Cardiac muscle cell (in vitro differentiated cells and primary cell): ENCODE data around the gene GID8. TPM values are rescaled to one million over a fixed set of nuclear protein-coding genes. Genes with fewer than 3 reads are reported as not detected.

Experiments used
- DNase-seq, 2 donors: peaks; one replicate each; pipeline versions ENCODE4 v3.0.0 to v3.0.0-alpha.2; 2010 to 2017; ENCODE audit warnings: low read depth in 1 of 2, low spot score in 1 of 2
- H3K27ac ChIP-seq: fragments of 200-600 bp; sonication (generic); 2 replicates; pipeline ENCODE4 v1.5.1; 2016
- H3K27me3 ChIP-seq: fragments of 200-600 bp; sonication (generic); 2 replicates; pipeline ENCODE4 v1.6.0; 2016; ENCODE audit warnings: control low read depth
- H3K36me3 ChIP-seq: fragments of 200-600 bp; sonication (generic); 2 replicates; pipeline ENCODE4 v1.5.1; 2016; ENCODE audit warnings: control low read depth
- H3K4me1 ChIP-seq: fragments of 200-600 bp; sonication (generic); 2 replicates; pipeline ENCODE4 v1.8.1; 2017; ENCODE audit warnings: low read depth, mild to moderate bottlenecking, mixed run types
- H3K4me3 ChIP-seq: fragments of 200-600 bp; sonication (generic); 2 replicates; pipeline ENCODE4 v1.5.1; 2016; ENCODE audit warnings: mild to moderate bottlenecking
- H3K9me3 ChIP-seq: fragments of 200-600 bp; sonication (generic); 2 replicates; pipeline ENCODE4 v1.5.1; 2017; ENCODE audit warnings: low read depth, mild to moderate bottlenecking, control low read depth
- CTCF ChIP-seq: IDR thresholded peaks from 2 replicates; pipeline ENCODE4 v1.5.1; 2012; ENCODE audit warnings: low read depth, mild to moderate bottlenecking, low read length
- polyA plus RNA-seq: library from polyadenylated mRNA; unstranded; fragments of >200 nt; fragmentation: Nextera tagmentation; extraction: Ambion mirVana; gene quantifications from 2 replicates; pipeline ENCODE4 v1.2.1, GENCODE V29; 2016
- total RNA-seq: library from RNA; depleted of rRNA; stranded (reverse); fragments of >200 nt; gene quantifications from 2 replicates; pipeline ENCODE4 v1.2.3, GENCODE V29; 2016

The GID8 gene
- total and polyA plus RNA-seq, 2 experiments from 2014 or later: 24.5 to 49.5 TPM

DNA sequence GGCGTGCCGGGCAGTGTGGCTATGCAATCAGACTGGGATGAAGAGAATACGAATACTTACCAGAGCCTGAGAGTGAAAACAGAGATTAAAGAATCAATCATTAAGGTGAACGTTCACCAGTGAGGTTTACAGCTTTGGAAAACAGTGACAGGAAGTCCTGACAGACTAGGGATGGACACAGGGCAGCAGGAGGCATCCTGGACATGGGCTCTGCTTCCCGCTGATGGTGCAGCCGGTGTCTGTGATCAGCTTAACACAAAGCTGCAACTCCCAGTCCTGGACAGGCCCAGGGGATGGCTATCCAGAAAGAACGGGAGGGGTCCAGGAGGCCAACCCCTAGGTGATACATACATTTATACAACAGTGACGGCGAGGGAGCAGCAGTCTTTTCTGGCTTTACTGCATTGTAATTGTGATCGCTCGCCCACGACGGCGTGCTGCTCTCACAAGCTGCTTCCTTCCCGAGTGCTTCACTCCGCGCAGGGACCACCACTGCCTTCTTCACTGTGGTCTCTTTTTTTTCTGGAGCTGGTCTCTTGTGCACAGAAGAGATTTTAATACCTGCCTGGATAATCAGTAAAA, 32.3 kb upstream of the GID8 start:
- no peak for DNase-seq
- Histone ChIP-seq H3K9me3 (no peaks in the 10 kb centered on the region), H3K36me3 (peaks cover 88% of the 10 kb centered on the region), H3K4me3 (no peak overlapping the region), H3K27ac (no peak overlapping the region), H3K4me1 (no peaks in the 10 kb centered on the region), H3K27me3 (no peaks in the 10 kb centered on the region)
- TF ChIP-seq CTCF: no peak

DNA sequence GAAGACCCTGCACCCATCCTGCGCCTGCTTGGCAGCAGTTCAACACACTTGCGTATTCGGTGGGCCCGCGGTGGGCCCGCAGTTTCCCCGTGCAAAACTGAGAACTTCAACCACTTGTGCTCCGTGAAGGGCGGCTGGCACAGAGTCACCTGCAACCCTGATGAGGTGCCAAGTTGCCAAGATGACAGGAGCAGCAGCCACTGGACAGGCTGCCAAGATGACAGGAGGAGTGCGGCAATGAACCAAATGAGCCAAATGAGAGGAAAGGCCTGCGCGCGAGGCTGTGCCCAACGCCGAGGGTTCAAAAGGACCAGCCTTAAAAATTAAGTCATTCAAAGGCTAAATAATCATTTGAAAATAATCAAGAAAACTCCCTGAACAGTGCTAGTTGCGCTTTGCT, 31.7 kb upstream of the GID8 start:
- Histone ChIP-seq H3K36me3 (peaks cover 92% of the 10 kb centered on the region), H3K9me3 (no peaks in the 10 kb centered on the region), H3K4me3 (no peak overlapping the region), H3K27me3 (no peaks in the 10 kb centered on the region), H3K27ac (no peak overlapping the region), H3K4me1 (no peaks in the 10 kb centered on the region)
- no peak for DNase-seq
- no peak for TF ChIP-seq CTCF

DNA sequence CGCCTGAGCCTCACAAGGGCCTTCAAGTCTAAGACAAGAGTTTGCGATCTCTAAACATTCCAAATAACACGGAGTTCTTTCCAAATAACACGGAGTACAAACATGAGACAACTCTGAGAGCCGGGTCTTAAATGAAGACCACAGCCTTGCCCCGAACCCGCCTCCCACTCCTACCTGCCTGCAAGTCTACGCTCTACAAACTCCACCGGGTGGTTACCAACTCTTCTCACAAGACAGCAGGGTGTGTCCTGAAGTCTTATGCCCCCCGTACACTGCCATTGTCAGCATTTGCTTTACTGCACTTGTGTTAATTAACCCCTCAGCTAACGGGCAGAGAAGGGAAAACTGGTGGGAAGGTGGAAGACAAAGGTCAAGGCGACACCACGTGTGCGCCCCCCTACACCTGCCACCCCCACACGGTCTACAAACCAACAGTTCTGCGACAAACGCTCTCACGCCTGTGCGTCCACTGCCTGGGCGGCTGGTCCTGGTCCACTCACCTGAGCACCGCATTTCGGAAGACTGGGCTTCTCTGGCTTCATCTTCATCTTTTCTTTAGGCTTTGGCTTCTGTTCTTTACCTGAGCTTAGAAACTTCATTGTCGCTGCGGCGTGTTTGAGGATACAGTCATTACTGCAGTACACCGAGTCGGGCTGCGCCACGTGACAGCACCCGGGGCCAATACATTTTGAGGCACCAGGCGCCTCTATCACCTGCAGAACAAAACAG, 31.1 kb upstream of the GID8 start:
- no peaks in the 10 kb centered on the region for H3K4me1 ChIP-seq
- no peak overlapping the region for H3K4me3 ChIP-seq
- H3K27me3 ChIP-seq: no peaks in the 10 kb centered on the region
- no peak overlapping the region for H3K27ac ChIP-seq
- peaks cover 86% of the 10 kb centered on the region for H3K36me3 ChIP-seq
- H3K9me3 ChIP-seq: no peaks in the 10 kb centered on the region
- DNase-seq: no peak
- TF ChIP-seq CTCF: no peak

GRCh38 chr20:62907384-62908317, 30.3 kb upstream of the GID8 start:
- H3K4me1 ChIP-seq: no peaks in the 10 kb centered on the region
- H3K9me3 ChIP-seq: no peaks in the 10 kb centered on the region
- H3K27ac ChIP-seq: no peak overlapping the region
- peak in 1 of 2 donors; percentile 30 for DNase-seq
- peaks cover 84% of the 10 kb centered on the region for H3K36me3 ChIP-seq
- H3K27me3 ChIP-seq: no peaks in the 10 kb centered on the region
- TF ChIP-seq CTCF: peak; percentile 46
- H3K4me3 ChIP-seq: no peak overlapping the region

DNA sequence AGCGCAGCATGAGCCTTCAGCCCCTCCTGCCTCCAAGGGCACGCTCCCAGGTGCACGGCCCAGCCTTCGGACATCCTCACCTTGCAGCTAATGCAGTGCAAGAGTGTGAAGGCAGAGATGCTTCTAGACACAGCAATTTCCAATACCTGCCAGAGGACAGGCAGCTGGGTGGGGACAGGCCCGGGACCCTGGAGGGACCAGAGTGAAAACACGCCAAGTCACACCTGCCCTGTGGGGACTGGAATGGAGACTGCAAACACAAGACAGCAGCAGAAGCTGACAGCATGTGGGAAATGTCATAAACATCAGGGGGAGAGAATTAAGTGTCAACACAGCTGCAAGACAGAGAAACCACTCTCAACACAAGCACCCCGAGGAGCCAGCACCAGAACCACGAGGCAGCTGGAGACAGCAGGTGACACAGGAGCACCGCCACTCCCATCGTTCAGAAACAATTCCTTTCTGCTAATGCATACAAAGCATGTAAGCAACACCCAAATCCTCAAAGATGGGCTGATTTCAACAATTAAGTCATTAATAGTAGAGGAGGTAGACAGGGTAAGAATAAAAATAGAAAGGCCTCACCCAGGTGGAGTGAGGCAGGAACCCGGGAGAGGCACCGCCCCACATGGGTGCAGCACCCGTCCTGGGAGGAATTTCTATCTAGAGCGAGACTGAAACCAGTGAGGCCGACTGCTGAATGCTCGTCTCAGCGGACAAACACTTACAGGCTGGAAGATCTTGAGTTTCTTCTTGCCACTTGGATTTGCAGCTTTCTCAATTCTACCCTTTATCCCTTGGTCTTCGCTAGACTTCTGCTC, 28.8 kb upstream of the GID8 start:
- Histone ChIP-seq H3K36me3 (peaks cover 73% of the 10 kb centered on the region), H3K9me3 (no peaks in the 10 kb centered on the region), H3K27ac (no peak overlapping the region), H3K27me3 (no peaks in the 10 kb centered on the region), H3K4me3 (no peak overlapping the region), H3K4me1 (peaks cover 7% of the 10 kb centered on the region)
- TF ChIP-seq CTCF: no peak
- no peak for DNase-seq
